Fibroblast of lung (primary cell): ENCODE data around the gene DHX16.
"Not testable (repeated sequence)": the region's sequence is repeated elsewhere in the genome, so short reads cannot be mapped to it uniquely, and the experiment has no call there.

Experiments
- CTCF ChIP-seq, 2 donors: IDR thresholded peaks in 1 of 2; conservative IDR thresholded peaks in 1 of 2; 1 replicate in 1 of 2; 2 replicates in 1 of 2; pipeline ENCODE4 v1.5.1; 2011 to 2012; ENCODE audit warnings: low read length in 2 of 2, control low read depth in 1 of 2, inconsistent platforms in 1 of 2, low read depth in 1 of 2, mild to moderate bottlenecking in 1 of 2
- EZH2 ChIP-seq: IDR thresholded peaks from 2 replicates; pipeline ENCODE4 v1.5.1; 2012; ENCODE audit warnings: low read length, control low read depth, mild to moderate bottlenecking; ENCODE audit errors: missing control alignments

DNA sequence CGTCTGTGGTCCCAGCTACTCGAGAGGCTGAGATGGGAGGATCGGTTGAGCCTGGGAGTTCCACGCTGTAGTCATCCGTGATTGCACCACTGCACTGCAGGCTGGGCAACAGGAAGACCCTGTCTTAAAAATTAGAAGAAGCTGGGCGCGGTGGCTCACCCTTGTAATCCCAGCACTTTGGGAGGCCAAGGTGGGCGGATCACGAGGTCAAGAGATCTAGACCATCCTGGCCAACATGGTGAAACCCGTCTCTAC, 49.1 kb upstream of the DHX16 start:
- TF ChIP-seq CTCF (conservative IDR thresholded peaks at IDR 0.05 in 1 of 2, IDR thresholded peaks at IDR 0.05 in 1 of 2; ENCODE audit: low read depth in 1 of 2, low read length in 2 of 2); EZH2: not testable (repeated sequence)
